Aorta (tissue), 5 donors: ENCODE measurements around the gene SNX27. TPM values are rescaled to one million over a fixed set of nuclear protein-coding genes. Genes with fewer than 3 reads are reported as not detected.

Experiments used
- ATAC-seq: fragments of 200-7000 bp; cut with Tn5 transposase; one replicate; pipeline ENCODE4 v1.9.1; 2022; ENCODE audit warnings: moderate library complexity; ENCODE audit not compliant: low FRiP score
- DNase-seq, 2 donors: peaks; one replicate each; pipeline ENCODE4 v3.0.0-alpha.2; 2020
- H3K27ac ChIP-seq, 2 donors: one replicate each; pipeline ENCODE4 v1.5.1; 2013; ENCODE audit warnings: low read length in 2 of 2, mild to moderate bottlenecking in 2 of 2, moderate library complexity in 2 of 2, control low read depth in 1 of 2, inconsistent platforms in 1 of 2, low read depth in 1 of 2
- H3K27me3 ChIP-seq, 2 donors: one replicate each; pipeline ENCODE4 v1.6.1; 2013; ENCODE audit warnings: control low read depth in 1 of 2, low read length in 1 of 2, mild to moderate bottlenecking in 1 of 2, moderate library complexity in 1 of 2; ENCODE audit not compliant: insufficient read depth in 2 of 2, control insufficient read depth in 1 of 2
- H3K36me3 ChIP-seq, 2 donors: one replicate each; pipeline ENCODE4 v1.6.1; 2013; ENCODE audit warnings: control low read depth in 1 of 2, low read length in 1 of 2, mild to moderate bottlenecking in 1 of 2; ENCODE audit not compliant: insufficient read depth in 2 of 2, control insufficient read depth in 1 of 2
- H3K4me1 ChIP-seq, 2 donors: one replicate each; pipeline ENCODE4 v1.6.1; 2013; ENCODE audit warnings: low read length in 2 of 2, control low read depth in 1 of 2, mild to moderate bottlenecking in 1 of 2, moderate library complexity in 1 of 2; ENCODE audit not compliant: insufficient read depth in 2 of 2, control insufficient read depth in 1 of 2
- H3K4me3 ChIP-seq, 2 donors: one replicate each; pipeline ENCODE4 v1.5.1; 2013; ENCODE audit warnings: low read length in 2 of 2, control low read depth in 1 of 2, mild to moderate bottlenecking in 1 of 2
- H3K9me3 ChIP-seq: one replicate; pipeline ENCODE4 v1.6.1; 2013; ENCODE audit warnings: mild to moderate bottlenecking, low read length; ENCODE audit not compliant: control insufficient read depth
- WGBS, 2 donors: extraction: QIAGEN DNeasy Blood & Tissue Kit; methylation state at CpG; one replicate each; pipeline ENCODE4 v1.1.7; 2013; 5-methylcytosine and 5-hydroxymethylcytosine counted together
- intact Hi-C, 2 donors: fragments of 100-400 bp; cut with DNase I; formaldehyde crosslinking; loops; one replicate each; pipeline versions ENCODE4 v1.14.2 to v1.15.0; 2022
- polyA plus RNA-seq, 2 donors: library from polyadenylated mRNA; stranded (reverse); fragments of 200-250 nt; gene quantifications; one replicate each; pipeline ENCODE4 v1.2.3, GENCODE V29; 2013
- total RNA-seq, 2 donors: library from RNA; stranded (reverse); fragmentation: NEBNext Ultra II Directional; extraction: Animal tissue kit (Norgen Biotek cat#: 25700); gene quantifications; one replicate each; pipeline ENCODE4 v1.2.1, GENCODE V29; 2021
- donor health status: healthy with polysubstance abuse.
- donor health status: Bipolar disorder and iron deficiency.
- donor health status: DM: no; HTN: no; CAD: no.
- donor health status: DM: no; HTN: no; CAD: no.
- donor health status: DM: yes; HTN: yes; CAD: no.

The SNX27 gene
- total and polyA plus RNA-seq, 4 donors, result 5.6 to 48.0 (median 20.5) TPM

GRCh38 chr1:151708891-151709290 lies 97.0 kb downstream of the SNX27 start:
- Histone ChIP-seq H3K9me3 (no peaks in the 10 kb centered on the region), H3K4me1 (no peaks in the 10 kb centered on the region), H3K36me3 (no peaks in the 10 kb centered on the region), H3K27ac (no peak overlapping the region), H3K27me3 (no peaks in the 10 kb centered on the region), H3K4me3 (no peak overlapping the region)
- 78 to 79% methylated on average over 15 of the region's 15 CpGs for WGBS, 2 donors
- ATAC-seq (no peak), DNase-seq (no peak)
- intact Hi-C loops, result no loop called here

GRCh38 chr1:151710187-151710840 lies 98.5 kb downstream of the SNX27 start:
- no peaks in the 10 kb centered on the region for H3K9me3 ChIP-seq
- no peak overlapping the region for H3K4me3 ChIP-seq
- DNase-seq (no peak), ATAC-seq (no peak)
- no peaks in the 10 kb centered on the region for H3K27me3 ChIP-seq
- intact Hi-C loops, result no loop called here
- no peaks in the 10 kb centered on the region for H3K4me1 ChIP-seq
- 33% methylated on average over 15 of the region's 15 CpGs for WGBS, 2 donors
- no peaks in the 10 kb centered on the region for H3K36me3 ChIP-seq
- H3K27ac ChIP-seq, result no peak overlapping the region

- no peak for DNase-seq
- Histone ChIP-seq H3K4me3 (no peak overlapping the region), H3K9me3 (no peaks in the 10 kb centered on the region), H3K27ac (no peak overlapping the region), H3K27me3 (no peaks in the 10 kb centered on the region), H3K36me3 (no peaks in the 10 kb centered on the region), H3K4me1 (no peaks in the 10 kb centered on the region)
- 79 to 80% methylated on average over 21 of the region's 21 CpGs for WGBS, 2 donors
- intact Hi-C loops, result no loop called here
- no peak for ATAC-seq
Measured at GRCh38 chr1:151711044-151711800, 99.4 kb downstream of the SNX27 start.

- intact Hi-C loops, result no loop called here
- WGBS, 2 donors, result 64 to 68% methylated on average over 10 of the region's 10 CpGs
- no peak overlapping the region for H3K27ac ChIP-seq
- ATAC-seq (no peak), DNase-seq (no peak)
- H3K36me3 ChIP-seq, result no peaks in the 10 kb centered on the region
- H3K27me3 ChIP-seq, result no peaks in the 10 kb centered on the region
- no peaks in the 10 kb centered on the region for H3K9me3 ChIP-seq
- H3K4me3 ChIP-seq, result no peak overlapping the region
- no peaks in the 10 kb centered on the region for H3K4me1 ChIP-seq
Measured at GRCh38 chr1:151711951-151712350, 100.1 kb downstream of the SNX27 start.

- no peaks in the 10 kb centered on the region for H3K4me1 ChIP-seq
- intact Hi-C loops, result no loop called here
- no peak overlapping the region for H3K27ac ChIP-seq
- no peaks in the 10 kb centered on the region for H3K9me3 ChIP-seq
- ATAC-seq, result no peak
- DNase-seq, result no peak
- WGBS, 2 donors, result 81 to 90% methylated on average over 2 of the region's 2 CpGs
- no peaks in the 10 kb centered on the region for H3K27me3 ChIP-seq
- H3K4me3 ChIP-seq, result no peak overlapping the region
- H3K36me3 ChIP-seq, result no peaks in the 10 kb centered on the region
Measured at GRCh38 chr1:151713044-151713443, 101.2 kb downstream of the SNX27 start.

GRCh38 chr1:151713874-151714273 lies 102.0 kb downstream of the SNX27 start:
- Histone ChIP-seq H3K36me3 (no peaks in the 10 kb centered on the region), H3K4me1 (no peaks in the 10 kb centered on the region), H3K27me3 (no peaks in the 10 kb centered on the region), H3K27ac (no peak overlapping the region), H3K4me3 (no peak overlapping the region), H3K9me3 (no peaks in the 10 kb centered on the region)
- DNase-seq (no peak), ATAC-seq (no peak)
- intact Hi-C loops, result no loop called here
- WGBS, 2 donors, result 76 to 84% methylated on average over 2 of the region's 2 CpGs

GRCh38 chr1:151714820-151715725 lies 103.2 kb downstream of the SNX27 start:
- no peak for DNase-seq
- Histone ChIP-seq H3K9me3 (no peaks in the 10 kb centered on the region), H3K4me1 (no peaks in the 10 kb centered on the region), H3K4me3 (no peak overlapping the region), H3K27ac (no peak overlapping the region), H3K27me3 (no peaks in the 10 kb centered on the region), H3K36me3 (no peaks in the 10 kb centered on the region)
- WGBS, 2 donors, result 71 to 77% methylated on average over 10 of the region's 10 CpGs
- ATAC-seq, result no peak
- intact Hi-C loops, result no loop called here

GRCh38 chr1:151715726-151716404 lies 104.0 kb downstream of the SNX27 start:
- intact Hi-C loops, result no loop called here
- Histone ChIP-seq H3K36me3 (no peaks in the 10 kb centered on the region), H3K4me1 (no peaks in the 10 kb centered on the region), H3K9me3 (no peaks in the 10 kb centered on the region), H3K27me3 (no peaks in the 10 kb centered on the region), H3K4me3 (no peak overlapping the region), H3K27ac (no peak overlapping the region)
- DNase-seq, result no peak
- 43 to 44% methylated on average over 16 to 17 of the region's 17 CpGs for WGBS, 2 donors
- no peak for ATAC-seq
